CD4-positive, alpha-beta T cell treated with Interleukin-4 for 1 hour (primary cell): ENCODE measurements around the gene ATP11A.

Experiments used
- DNase-seq, 2 donors: peaks; one replicate each; pipeline ENCODE4 v3.0.0-alpha.2; 2020 to 2022

Gene ATP11A

GRCh38 chr13:112744168-112745021 lies 54.6 kb downstream of the ATP11A start:
- no peak for DNase-seq

- DNase-seq: no peak
Observed at GRCh38 chr13:112746044-112746443, 56.2 kb downstream of the ATP11A start.

- DNase-seq: no peak
Observed at GRCh38 chr13:112747256-112747655, 57.4 kb downstream of the ATP11A start.

- no peak for DNase-seq
Observed at GRCh38 chr13:112748947-112749735, 59.3 kb downstream of the ATP11A start.

- no peak for DNase-seq
Observed at GRCh38 chr13:112750570-112750969, 60.7 kb downstream of the ATP11A start.

GRCh38 chr13:112751617-112752016 lies 61.8 kb downstream of the ATP11A start:
- no peak for DNase-seq

GRCh38 chr13:112752211-112752610 lies 62.4 kb downstream of the ATP11A start:
- no peak for DNase-seq

GRCh38 chr13:112752711-112753541 lies 63.1 kb downstream of the ATP11A start:
- peak in 1 of 2 donors; percentile 10 for DNase-seq

- no peak for DNase-seq
Observed at GRCh38 chr13:112753833-112754232, 64.0 kb downstream of the ATP11A start.

- DNase-seq: no peak
Observed at GRCh38 chr13:112754281-112755025, 64.6 kb downstream of the ATP11A start.

- DNase-seq: no peak
Observed at GRCh38 chr13:112755331-112755730, 65.5 kb downstream of the ATP11A start.

GRCh38 chr13:112756081-112756480 lies 66.2 kb downstream of the ATP11A start:
- DNase-seq: no peak

GRCh38 chr13:112756511-112756966 lies 66.7 kb downstream of the ATP11A start:
- DNase-seq: no peak

GRCh38 chr13:112756967-112757758 lies 67.3 kb downstream of the ATP11A start:
- DNase-seq: no peak

GRCh38 chr13:112757759-112758086 lies 67.9 kb downstream of the ATP11A start:
- DNase-seq: no peak

GRCh38 chr13:112759053-112759452 lies 69.2 kb downstream of the ATP11A start:
- DNase-seq: no peak

GRCh38 chr13:112759827-112760226 lies 70.0 kb downstream of the ATP11A start:
- DNase-seq: no peak

GRCh38 chr13:112760435-112760834 lies 70.6 kb downstream of the ATP11A start:
- DNase-seq: no peak

GRCh38 chr13:112760931-112761330 lies 71.1 kb downstream of the ATP11A start:
- no peak for DNase-seq

GRCh38 chr13:112761701-112762689 lies 72.2 kb downstream of the ATP11A start:
- DNase-seq: no peak
